HG03520 (cell line): ENCODE measurements around the gene LKAAEAR1.
"Not testable (repeated sequence)": the region's sequence is repeated elsewhere in the genome, so short reads cannot be mapped to it uniquely, and the experiment has no call there.

Source experiments
- ATAC-seq: cut with Tn5 transposase; IDR thresholded peaks from one replicate; pipeline ENCODE4 v1.9.1; 2021; ENCODE audit warnings: mild to moderate bottlenecking, moderate library complexity; ENCODE audit not compliant: unreplicated experiment

LKAAEAR1 gene

DNA sequence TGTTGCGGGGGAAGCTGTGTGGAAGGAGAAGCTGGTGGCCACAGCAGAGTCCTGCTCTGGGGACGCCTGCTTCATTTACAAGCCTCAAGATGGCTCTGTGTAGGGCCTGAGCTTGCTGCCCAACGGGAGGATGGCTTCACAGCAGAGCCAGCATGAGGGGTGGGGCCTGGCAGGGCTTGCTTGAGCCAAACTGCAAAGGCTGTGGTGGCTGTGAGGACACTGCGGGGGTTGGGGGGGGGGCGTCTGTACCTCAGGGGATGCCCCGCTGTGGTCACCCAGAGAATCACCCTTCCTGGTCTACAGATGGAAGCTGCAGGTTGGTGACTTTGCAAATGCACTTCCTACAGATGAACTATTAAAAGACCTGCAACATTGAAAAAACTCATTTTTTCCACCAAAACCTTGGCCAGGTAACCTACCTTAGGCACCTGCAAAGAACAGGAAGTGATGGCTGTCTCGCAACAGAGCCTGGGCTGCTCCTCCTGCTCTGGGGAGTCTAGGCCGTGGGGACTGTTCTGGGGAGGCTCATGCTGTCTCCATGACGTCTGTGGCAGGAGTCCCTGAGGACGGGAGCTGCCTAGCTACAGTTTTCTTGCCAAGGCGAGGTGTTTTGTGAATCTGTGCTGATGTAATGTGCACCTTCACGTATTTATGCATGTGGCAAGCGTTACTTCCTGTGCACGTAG lies 15.8 kb upstream of the LKAAEAR1 start:
- no peak for ATAC-seq

DNA sequence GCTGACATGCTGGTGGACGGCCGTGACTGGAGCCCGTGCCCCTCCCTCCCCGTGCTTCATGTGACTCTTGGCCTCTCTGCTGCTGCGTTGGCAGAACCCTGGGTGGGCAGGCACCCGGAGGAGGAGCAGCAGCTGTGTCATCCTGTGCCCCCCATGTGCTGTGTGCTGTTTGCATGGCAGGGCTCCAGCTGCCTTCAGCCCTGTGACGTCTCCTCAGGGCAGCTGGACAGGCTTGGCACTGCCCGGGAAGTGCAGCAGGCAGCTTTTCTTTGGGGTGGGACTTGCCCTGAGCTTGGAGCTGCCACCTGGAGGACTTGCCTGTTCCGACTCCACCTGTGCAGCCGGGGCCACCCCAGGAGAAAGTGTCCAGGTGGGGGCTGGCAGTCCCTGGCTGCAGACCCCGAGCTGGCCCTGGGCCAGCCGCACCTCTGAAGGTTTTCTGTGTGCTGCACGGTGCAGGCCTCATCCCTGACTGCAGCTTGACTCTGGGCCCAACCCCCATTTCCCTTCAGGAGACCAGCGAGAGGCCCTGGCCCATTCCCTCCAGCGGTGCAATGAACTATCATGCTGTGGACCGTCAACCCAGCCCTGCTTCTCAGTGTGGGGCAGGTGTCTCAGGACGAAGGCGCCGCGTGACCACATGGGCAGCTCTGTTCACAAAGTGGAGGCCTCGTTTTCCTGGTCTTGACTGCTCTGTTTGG lies 15.0 kb upstream of the LKAAEAR1 start:
- no peak for ATAC-seq

GRCh38 chr20:64098471-64099013 lies 14.3 kb upstream of the LKAAEAR1 start:
- ATAC-seq = no peak

DNA sequence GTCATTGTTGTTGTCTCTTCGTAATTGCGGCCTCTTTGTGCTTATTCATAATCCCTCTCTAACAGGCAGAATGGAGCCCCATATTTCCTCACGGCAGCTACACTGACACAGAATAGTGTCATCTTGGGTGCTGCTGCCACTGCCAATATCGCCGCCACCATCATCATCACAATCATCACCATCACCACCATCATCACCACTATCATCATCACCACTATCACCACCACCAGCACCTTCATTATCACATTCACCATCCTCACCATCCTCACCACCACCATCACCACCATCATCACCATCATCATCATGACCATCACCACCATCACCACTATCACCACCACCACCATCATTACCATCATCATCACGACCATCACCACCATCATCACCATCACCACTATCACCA lies 12.3 kb upstream of the LKAAEAR1 start:
- no peak for ATAC-seq

DNA sequence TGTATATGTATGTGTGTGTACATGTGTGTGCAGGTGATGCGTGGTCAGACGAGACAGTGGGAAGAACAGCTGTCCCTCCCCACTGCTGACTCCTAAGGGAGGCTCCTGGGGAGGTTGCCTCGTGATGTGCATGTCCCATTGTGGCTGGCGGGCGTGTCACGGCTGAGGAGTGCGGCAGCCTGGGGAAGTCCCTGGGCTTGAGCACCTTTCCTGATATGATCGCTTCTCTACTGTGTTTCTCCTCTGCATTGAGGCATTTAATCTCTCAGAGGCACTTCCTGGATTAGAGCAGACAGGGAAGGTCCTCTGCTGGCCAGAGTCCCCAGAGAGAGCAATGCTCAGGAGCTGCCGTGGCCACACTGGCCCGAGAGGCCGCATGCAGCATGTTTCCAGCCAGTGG lies 11.7 kb upstream of the LKAAEAR1 start:
- ATAC-seq = no peak

- ATAC-seq = no peak
These were observed 11.3 kb upstream of the LKAAEAR1 start for GRCh38 chr20:64095455-64095854.

- ATAC-seq = no peak
These were observed 8.9 kb upstream of the LKAAEAR1 start for GRCh38 chr20:64093013-64093503.

GRCh38 chr20:64092258-64093012 lies 8.2 kb upstream of the LKAAEAR1 start:
- ATAC-seq = no peak

GRCh38 chr20:64091770-64092169 lies 7.6 kb upstream of the LKAAEAR1 start:
- ATAC-seq = no peak

DNA sequence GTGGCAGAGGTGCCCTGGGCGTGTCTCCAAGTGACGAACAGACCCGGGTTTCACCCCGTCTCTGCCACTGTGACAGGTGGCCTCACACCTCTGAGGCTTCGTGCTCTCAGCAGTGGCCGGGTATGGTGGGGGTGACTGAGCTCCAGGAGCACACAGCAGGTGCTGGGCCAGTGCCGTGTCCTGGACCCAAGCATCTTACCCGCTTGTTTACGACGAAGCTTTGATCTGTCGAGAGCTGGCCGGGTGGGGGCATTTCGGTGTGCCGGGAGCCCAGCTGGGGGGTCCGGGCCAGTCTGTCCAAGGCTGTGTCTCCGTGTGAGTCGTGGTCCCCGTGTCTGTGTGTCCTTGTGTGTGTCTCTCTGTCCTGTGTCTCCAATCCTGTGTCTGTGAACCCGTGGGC lies 7.1 kb upstream of the LKAAEAR1 start:
- ATAC-seq = no peak

DNA sequence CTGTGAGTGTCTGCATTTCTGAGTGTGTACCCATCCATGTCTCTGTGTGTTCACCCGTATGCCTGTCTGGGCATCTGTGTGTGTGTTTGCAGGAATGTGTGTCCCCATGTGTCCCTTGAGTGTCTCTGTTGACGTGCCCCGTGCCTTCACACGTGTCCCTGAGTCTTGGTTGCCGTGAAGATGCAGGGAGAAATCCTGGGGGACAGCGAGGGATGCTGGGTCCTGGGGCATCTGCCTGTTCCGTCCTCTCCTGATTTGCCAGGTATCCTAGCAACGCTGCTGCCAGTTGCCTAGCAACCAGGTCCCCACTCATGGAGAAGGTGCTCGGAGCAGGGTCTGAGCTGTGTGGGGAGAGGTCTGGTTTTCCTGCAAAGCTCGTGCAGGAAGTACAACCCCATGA lies 6.0 kb upstream of the LKAAEAR1 start:
- no peak for ATAC-seq

- not testable (repeated sequence) for ATAC-seq
These were observed 4.4 kb upstream of the LKAAEAR1 start for GRCh38 chr20:64088586-64088985.

DNA sequence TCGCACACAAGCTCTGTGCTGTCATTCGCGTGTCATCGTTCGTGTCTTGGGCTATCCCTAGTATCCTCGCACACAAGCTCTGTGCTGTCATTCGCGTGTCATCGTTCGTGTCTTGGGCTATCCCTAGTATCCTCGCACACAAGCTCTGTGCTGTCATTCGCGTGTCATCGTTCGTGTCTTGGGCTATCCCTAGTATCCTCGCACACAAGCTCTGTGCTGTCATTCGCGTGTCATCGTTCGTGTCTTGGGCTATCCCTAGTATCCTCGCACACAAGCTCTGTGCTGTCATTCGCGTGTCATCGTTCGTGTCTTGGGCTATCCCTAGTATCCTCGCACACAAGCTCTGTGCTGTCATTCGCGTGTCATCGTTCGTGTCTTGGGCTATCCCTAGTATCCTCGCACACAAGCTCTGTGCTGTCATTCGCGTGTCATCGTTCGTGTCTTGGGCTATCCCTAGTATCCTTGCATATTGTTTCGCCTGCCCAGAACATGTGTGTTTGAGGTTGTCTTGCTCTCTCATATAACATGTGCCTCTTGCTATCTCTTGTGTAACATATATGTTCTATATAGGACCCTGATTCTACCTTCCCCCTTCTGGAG lies 3.1 kb upstream of the LKAAEAR1 start:
- not testable (repeated sequence) for ATAC-seq

GRCh38 chr20:64086801-64087200 lies 2.6 kb upstream of the LKAAEAR1 start:
- ATAC-seq = no peak

GRCh38 chr20:64084685-64085152 lies 521 bp upstream of the LKAAEAR1 start:
- no peak for ATAC-seq

DNA sequence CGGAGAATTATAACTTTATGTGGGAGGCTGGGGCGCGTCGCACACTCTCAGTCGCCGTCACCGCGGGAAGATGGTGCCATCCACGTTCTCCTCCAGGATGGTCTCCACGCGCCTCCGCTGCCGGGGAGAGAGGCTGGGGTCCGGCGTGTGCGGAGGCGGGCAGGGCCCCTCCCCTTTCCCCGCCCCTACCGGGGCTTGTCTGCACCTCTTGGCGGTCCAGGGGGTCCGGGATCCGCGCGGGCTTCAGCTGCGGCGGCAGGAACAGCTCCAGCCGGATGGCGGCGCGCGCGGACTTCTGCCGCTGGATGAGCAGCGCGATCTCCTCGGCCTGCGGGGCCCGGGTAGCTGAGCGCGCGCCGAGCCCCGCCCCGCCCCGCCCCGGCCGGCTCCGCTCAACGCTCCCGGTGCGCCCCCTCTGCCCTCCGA lies 807 bp downstream of the LKAAEAR1 start:
- no peak for ATAC-seq

- no peak for ATAC-seq
These were observed 1.3 kb downstream of the LKAAEAR1 start for GRCh38 chr20:64082820-64083377.

DNA sequence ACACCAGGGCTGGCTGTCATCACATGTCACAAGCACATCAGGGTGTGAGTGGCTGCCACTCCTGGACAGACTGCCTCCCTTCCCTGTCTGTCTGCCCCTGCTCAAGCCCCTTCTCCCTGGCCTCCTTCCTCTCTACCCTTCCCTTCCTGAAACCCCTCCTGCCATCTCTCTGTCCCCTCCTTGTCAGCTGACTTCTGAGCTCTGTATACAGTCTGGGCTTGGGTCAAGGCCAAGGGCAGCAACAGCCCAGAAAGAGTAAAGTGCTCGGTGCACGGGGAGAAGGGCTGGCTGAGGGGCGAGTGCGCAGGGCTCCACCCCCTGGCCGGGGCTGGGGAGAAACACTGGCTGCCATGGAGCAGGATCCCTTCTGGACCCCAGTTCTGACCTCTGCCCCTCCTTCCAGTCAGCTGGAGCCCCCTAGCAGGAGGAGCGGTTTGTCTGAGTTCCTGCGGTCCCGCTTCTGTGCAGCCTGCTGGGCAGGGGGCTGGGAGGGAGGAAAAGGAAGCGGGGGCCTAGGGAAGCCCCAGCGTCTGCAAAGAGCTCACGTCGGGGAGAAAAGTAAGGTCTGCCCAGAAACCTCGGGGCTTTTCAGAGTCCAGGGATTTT lies 2.0 kb downstream of the LKAAEAR1 start:
- no peak for ATAC-seq

- ATAC-seq = no peak
These were observed 2.6 kb downstream of the LKAAEAR1 start for GRCh38 chr20:64081624-64081964.
